Upper lobe of left lung (tissue), 6 donors: ENCODE data around the gene ZNF836. TPM values are rescaled to one million over a fixed set of nuclear protein-coding genes. Genes with fewer than 3 reads are reported as not detected.

Experiments
- ATAC-seq, 2 donors: fragments of 200-7000 bp; cut with Tn5 transposase; one replicate each; pipeline ENCODE4 v1.9.1; 2022; ENCODE audit warnings: mild to moderate bottlenecking in 2 of 2, moderate library complexity in 2 of 2; ENCODE audit not compliant: low FRiP score in 2 of 2
- DNase-seq, 2 donors: peaks; one replicate each; pipeline ENCODE4 v3.0.0-alpha.2; 2019 to 2020
- H3K27ac ChIP-seq, 4 donors: fragments of 200-600 bp; sonication (generic); one replicate each; pipeline ENCODE4 v1.5.1; 2016 to 2019
- H3K27me3 ChIP-seq, 4 donors: fragments of 200-600 bp; sonication (generic); one replicate each; pipeline ENCODE4 v1.5.1; 2017 to 2019
- H3K36me3 ChIP-seq, 4 donors: fragments of 200-600 bp; sonication (generic); one replicate each; pipeline ENCODE4 v1.5.1; 2016 to 2019
- H3K4me1 ChIP-seq, 4 donors: fragments of 200-600 bp; sonication (generic); one replicate each; pipeline ENCODE4 v1.5.1; 2018 to 2019
- H3K4me3 ChIP-seq, 4 donors: fragments of 200-600 bp; sonication (generic); one replicate each; pipeline ENCODE4 v1.5.1; 2017 to 2019; ENCODE audit warnings: mild to moderate bottlenecking in 2 of 4, moderate library complexity in 1 of 4
- H3K9me3 ChIP-seq, 4 donors: fragments of 200-600 bp; sonication (generic); one replicate each; pipeline ENCODE4 v1.5.1; 2018 to 2019
- CTCF ChIP-seq, 6 experiments: fragments of 450-650 bp in 4 of 6; fragments of 200-600 bp in 2 of 6; sonication (generic) in 2 of 6; IDR thresholded peaks; one replicate each; pipeline ENCODE4 v1.5.1; 2016 to 2019; ENCODE audit warnings: antibody characterized with exemption in 6 of 6
- EP300 ChIP-seq, 4 donors: sonication (generic); formaldehyde crosslinking; IDR thresholded peaks; one replicate each; pipeline ENCODE4 v1.5.1; 2017; ENCODE audit warnings: antibody characterized with exemption in 4 of 4, control low read depth in 2 of 4
- POLR2A ChIP-seq, 4 donors: fragments of 450-650 bp; IDR thresholded peaks; one replicate each; pipeline ENCODE4 v1.5.1; 2016 to 2017; ENCODE audit warnings: antibody characterized with exemption in 4 of 4, mild to moderate bottlenecking in 2 of 4
- POLR2AphosphoS5 ChIP-seq, 2 donors: sonication (generic); formaldehyde crosslinking; IDR thresholded peaks; one replicate each; pipeline ENCODE4 v1.5.1; 2017; ENCODE audit warnings: antibody characterized with exemption in 2 of 2
- WGBS, 2 donors: methylation state at CpG; one replicate each; pipeline ENCODE4 v1.1.5; 2017 to 2018; 5-methylcytosine and 5-hydroxymethylcytosine counted together
- total RNA-seq, 6 donors: library from RNA; depleted of rRNA in 4 of 6; stranded (reverse); fragments of >200 nt in 4 of 6; gene quantifications; one replicate each; pipeline versions ENCODE4 v1.1.0 to v1.2.1, GENCODE V29; 2016 to 2021
- donor health status: DM: no; HTN: no; CAD: no; lungs with moderate emphysema.
- donor health status: DM: no; HTN: yes; CAD: no; lungs with severe emphysema.

The ZNF836 gene
- total RNA-seq, 6 donors from 2014 or later = 8.4 to 24.3 (median 14.7) TPM

- WGBS, 2 donors = 92 to 94% methylated on average over 5 of the region's 5 CpGs
- Histone ChIP-seq H3K27me3 (no peaks in the 10 kb centered on the region), H3K27ac (no peak overlapping the region)
These were observed 25.0 kb upstream of the ZNF836 start for GRCh38 chr19:52196256-52196967.

GRCh38 chr19:52191951-52192350 lies 20.5 kb upstream of the ZNF836 start:
- no peak for ATAC-seq
- H3K27ac ChIP-seq = no peak overlapping the region
- TF ChIP-seq CTCF (IDR thresholded peaks at IDR 0.05) (no peak), EP300 (IDR thresholded peaks at IDR 0.05) (no peak), POLR2A (IDR thresholded peaks at IDR 0.05) (no peak), POLR2AphosphoS5 (IDR thresholded peaks at IDR 0.05) (no peak)
- no peaks in the 10 kb centered on the region for H3K27me3 ChIP-seq
- H3K4me3 ChIP-seq = no peak overlapping the region
- H3K36me3 ChIP-seq = peaks cover 3 to 34% (median 15%) of the 10 kb centered on the region in 4 donors
- H3K4me1 ChIP-seq = peaks cover 34 to 58% (median 38%) of the 10 kb centered on the region in 4 donors
- WGBS, 2 donors = 58 to 62% methylated on average over 2 of the region's 2 CpGs
- H3K9me3 ChIP-seq = no peaks in the 10 kb centered on the region
- DNase-seq = no peak

More at GRCh38 chr19:52196256-52196967, 25.0 kb upstream of the ZNF836 start:
- DNase-seq = no peak
- ATAC-seq = no peak
- TF ChIP-seq EP300 (IDR thresholded peaks at IDR 0.05) = no peak
- TF ChIP-seq POLR2AphosphoS5 (IDR thresholded peaks at IDR 0.05) = no peak
- TF ChIP-seq POLR2A (IDR thresholded peaks at IDR 0.05) = no peak
- TF ChIP-seq CTCF (IDR thresholded peaks at IDR 0.05) = no peak
- Histone ChIP-seq H3K4me1 (peaks cover 32 to 65% (median 35%) of the 10 kb centered on the region in 4 donors), H3K9me3 (no peaks in the 10 kb centered on the region), H3K36me3 (peaks cover 5 to 65% (median 25%) of the 10 kb centered on the region in 4 donors), H3K4me3 (no peak overlapping the region)

DNA sequence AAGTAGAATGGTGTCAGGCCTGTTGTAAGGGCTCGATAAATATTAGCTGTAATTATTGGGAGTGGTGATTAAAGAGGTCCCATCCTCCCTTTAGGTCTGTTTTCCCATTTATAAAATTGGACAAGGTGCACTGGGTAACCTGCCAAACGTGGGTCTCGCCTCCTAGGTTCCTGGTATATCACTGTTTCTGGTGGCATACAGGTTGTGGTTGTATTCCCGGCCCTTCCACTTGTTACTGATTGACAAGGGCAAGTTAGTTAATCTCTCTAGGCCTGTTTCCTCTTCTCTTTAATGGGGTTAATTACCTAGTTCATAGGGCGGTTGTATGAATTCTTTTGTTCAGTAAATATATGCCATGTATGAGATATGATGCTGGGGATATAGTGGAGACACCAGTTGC lies 20.0 kb upstream of the ZNF836 start:
- no peak for TF ChIP-seq POLR2AphosphoS5 (IDR thresholded peaks at IDR 0.05)
- TF ChIP-seq EP300 (IDR thresholded peaks at IDR 0.05) = no peak
- TF ChIP-seq POLR2A (IDR thresholded peaks at IDR 0.05) = no peak
- no peak for TF ChIP-seq CTCF (IDR thresholded peaks at IDR 0.05)
- ATAC-seq = no peak
- H3K36me3 ChIP-seq = peaks cover 3 to 28% (median 11%) of the 10 kb centered on the region in 4 donors
- peak overlapping the region in 2 of 4 donors; percentile 97 to 99 for H3K27ac ChIP-seq
- H3K4me1 ChIP-seq = peaks cover 34 to 54% (median 38%) of the 10 kb centered on the region in 4 donors
- WGBS, 2 donors = 57 to 60% methylated on average over 5 of the region's 5 CpGs
- peak overlapping the region in 3 of 4 donors; percentile 71 to 86 (median 72) for H3K4me3 ChIP-seq
- H3K27me3 ChIP-seq = no peaks in the 10 kb centered on the region
- no peak for DNase-seq
- H3K9me3 ChIP-seq = no peaks in the 10 kb centered on the region

- H3K27ac ChIP-seq = peak overlapping the region; percentile 97 to 100 (median 98)
- no peak for TF ChIP-seq CTCF (IDR thresholded peaks at IDR 0.05)
- DNase-seq = peak in 1 of 2 donors; percentile 48
- peaks cover 34 to 52% (median 38%) of the 10 kb centered on the region in 4 donors for H3K4me1 ChIP-seq
- peak overlapping the region; percentile 59 to 86 (median 72) for H3K4me3 ChIP-seq
- WGBS, 2 donors = 7 to 9% methylated on average over 24 to 40 of the region's 40 CpGs
- H3K27me3 ChIP-seq = no peaks in the 10 kb centered on the region
- no peak for ATAC-seq
- no peaks in the 10 kb centered on the region for H3K9me3 ChIP-seq
- H3K36me3 ChIP-seq = peaks cover 1 to 21% (median 5%) of the 10 kb centered on the region in 4 donors
These were observed 19.3 kb upstream of the ZNF836 start for GRCh38 chr19:52190487-52191293.
